B cell (primary cell): Measurements from ENCODE around the gene TSFM. TPM values are rescaled to one million over a fixed set of nuclear protein-coding genes. Genes with fewer than 3 reads are reported as not detected.

Experiments used
- ATAC-seq: fragments of 200-7000 bp; cut with Tn5 transposase; one replicate; pipeline ENCODE4 v1.10.0; 2021; ENCODE audit warnings: low read depth, mild to moderate bottlenecking, moderate number of reproducible peaks, moderate library complexity
- CTCF ChIA-PET: fragments of 350-600 bp; sonication (Branson Sonifier 250); formaldehyde crosslinking; loops from one replicate; lab custom pipeline; 2021; ENCODE audit warnings: antibody characterized with exemption, inconsistent platforms; lab: Charles Lee
- POLR2A ChIA-PET: fragments of 350-600 bp; sonication (Branson Sonifier 250); formaldehyde crosslinking; loops from one replicate; lab custom pipeline; 2021; ENCODE audit warnings: antibody characterized with exemption; lab: Charles Lee
- DNase-seq: peaks from one replicate; pipeline ENCODE4 v3.0.0; 2013
- H2AFZ ChIP-seq: 2 replicates; pipeline ENCODE4 v1.6.1; 2012; ENCODE audit warnings: mild to moderate bottlenecking, low read depth, low read length; ENCODE audit not compliant: insufficient read depth, poor library complexity, severe bottlenecking
- H3K27ac ChIP-seq, 2 donors: 1 replicate in 1 of 2; 2 replicates in 1 of 2; pipeline ENCODE4 v1.5.1; 2012 to 2013; ENCODE audit warnings: low read length in 2 of 2, mild to moderate bottlenecking in 2 of 2, moderate library complexity in 1 of 2
- H3K27me3 ChIP-seq, 4 experiments: fragments of 200-600 bp in 1 of 4; sonication (generic) in 1 of 4; replicated peaks in 1 of 4; 1 replicate in 2 of 4; 2 replicates in 2 of 4; pipeline versions ENCODE4 v1.6.1 to v1.7.0; 2013 to 2016; ENCODE audit warnings: low read length in 3 of 4, mild to moderate bottlenecking in 2 of 4, mixed read lengths in 1 of 4, moderate library complexity in 1 of 4; ENCODE audit not compliant: insufficient read depth in 4 of 4, control insufficient read depth in 3 of 4; ENCODE audit errors: control extremely low read depth in 1 of 4
- H3K36me3 ChIP-seq, 2 experiments: replicated peaks in 1 of 2; 1 replicate in 1 of 2; 2 replicates in 1 of 2; pipeline versions ENCODE4 v1.6.1 to v1.7.1; 2013; ENCODE audit warnings: low read length in 1 of 2; ENCODE audit not compliant: insufficient read depth in 2 of 2, control insufficient read depth in 1 of 2; ENCODE audit errors: control extremely low read depth in 1 of 2, extremely low read depth in 1 of 2
- H3K4me1 ChIP-seq, 2 donors: fragments of 200-600 bp in 1 of 2; sonication (generic) in 1 of 2; 1 replicate in 1 of 2; 2 replicates in 1 of 2; pipeline versions ENCODE4 v1.5.1 to v1.6.1; 2013 to 2017; ENCODE audit warnings: low read length in 2 of 2; ENCODE audit not compliant: control insufficient read depth in 2 of 2, insufficient read depth in 2 of 2
- H3K4me2 ChIP-seq: replicated peaks from 2 replicates; pipeline ENCODE3; 2012; ENCODE audit warnings: mild to moderate bottlenecking, low read depth, low read length; ENCODE audit not compliant: poor library complexity, severe bottlenecking
- H3K4me3 ChIP-seq, 5 experiments: fragments of 200-600 bp in 1 of 5; sonication (generic) in 1 of 5; 1 replicate in 3 of 5; 2 replicates in 2 of 5; pipeline versions ENCODE4 v1.5.1 to v1.7.0; 2011 to 2016; ENCODE audit warnings: low read length in 4 of 5, mild to moderate bottlenecking in 4 of 5, low read depth in 2 of 5, control low read depth in 1 of 5, moderate library complexity in 1 of 5; ENCODE audit not compliant: insufficient read depth in 1 of 5; ENCODE audit errors: control extremely low read depth in 1 of 5, extremely low read depth in 1 of 5
- H3K79me2 ChIP-seq: fragments of 200-600 bp; sonication (generic); one replicate; pipeline ENCODE4 v1.6.0; 2016; ENCODE audit warnings: low read length; ENCODE audit not compliant: control insufficient read depth, insufficient read depth
- H3K9ac ChIP-seq: fragments of 200-600 bp; sonication (generic); 2 replicates; pipeline ENCODE4 v1.6.1; 2017; ENCODE audit warnings: mild to moderate bottlenecking, low read length, moderate library complexity
- H3K9me3 ChIP-seq, 3 donors: one replicate each; pipeline versions ENCODE4 v1.6.1 to v1.7.1; 2013; ENCODE audit warnings: low read length in 2 of 3; ENCODE audit not compliant: control insufficient read depth in 2 of 3, insufficient read depth in 1 of 3; ENCODE audit errors: control extremely low read depth in 1 of 3
- H4K20me1 ChIP-seq: 2 replicates; pipeline ENCODE4 v1.6.0; 2012; ENCODE audit warnings: mild to moderate bottlenecking, low read length; ENCODE audit not compliant: insufficient read depth, control insufficient read depth, poor library complexity, severe bottlenecking
- H3K27ac Mint-ChIP-seq: one replicate; pipeline ENCODE4 v1.8.0; 2021; ENCODE audit warnings: mixed read lengths
- H3K27me3 Mint-ChIP-seq: one replicate; pipeline ENCODE4 v1.8.0; 2021; ENCODE audit warnings: mixed read lengths
- H3K4me1 Mint-ChIP-seq: one replicate; pipeline ENCODE4 v1.8.0; 2021; ENCODE audit warnings: mixed read lengths
- H3K4me3 Mint-ChIP-seq: one replicate; pipeline ENCODE4 v1.8.0; 2021; ENCODE audit warnings: mixed read lengths
- H3K9me3 Mint-ChIP-seq: one replicate; pipeline ENCODE4 v1.8.0; 2022; ENCODE audit warnings: mixed read lengths; ENCODE audit not compliant: insufficient read depth
- EZH2 ChIP-seq: IDR thresholded peaks from 2 replicates; pipeline ENCODE4 v1.6.1; 2012; ENCODE audit warnings: borderline replicate concordance, low read depth, mild to moderate bottlenecking, moderate library complexity, low read length; ENCODE audit not compliant: insufficient read depth, poor library complexity, severe bottlenecking
- WGBS: methylation state at CpG from one replicate; pipeline ENCODE4 v1.1.5; 2013; ENCODE audit warnings: missing lambda C conversion rate; ENCODE audit not compliant: insufficient coverage; 5-methylcytosine and 5-hydroxymethylcytosine counted together
- intact Hi-C: fragments of 100-400 bp; cut with micrococcal nuclease; formaldehyde crosslinking; loops from one replicate; pipeline ENCODE4 v1.10.0; 2022
- polyA plus RNA-seq: library from polyadenylated mRNA; depleted of rRNA; stranded (reverse); fragments of >200 nt; gene quantifications from 2 replicates; pipeline ENCODE4 v1.2.3, GENCODE V29; 2012
- total RNA-seq, 2 donors: library from RNA; stranded (reverse); fragments of 120-200 nt in 1 of 2; gene quantifications; 1 replicate in 1 of 2; 2 replicates in 1 of 2; pipeline versions ENCODE4 v1.2.3 to v1.2.4, GENCODE V29; 2013 to 2022
- TF ChIP-seq, protein P1 (sequence below): fragments of 200-600 bp; IDR thresholded peaks from one replicate; pipeline ENCODE4 v1.8.0; 2022; ENCODE audit warnings: antibody characterized with exemption, mild to moderate bottlenecking

The TSFM gene
- total and polyA plus RNA-seq, 2 donors (not counting 1 experiment from before 2014, with no cell fraction given) = 5.6 to 20.9 TPM

DNA sequence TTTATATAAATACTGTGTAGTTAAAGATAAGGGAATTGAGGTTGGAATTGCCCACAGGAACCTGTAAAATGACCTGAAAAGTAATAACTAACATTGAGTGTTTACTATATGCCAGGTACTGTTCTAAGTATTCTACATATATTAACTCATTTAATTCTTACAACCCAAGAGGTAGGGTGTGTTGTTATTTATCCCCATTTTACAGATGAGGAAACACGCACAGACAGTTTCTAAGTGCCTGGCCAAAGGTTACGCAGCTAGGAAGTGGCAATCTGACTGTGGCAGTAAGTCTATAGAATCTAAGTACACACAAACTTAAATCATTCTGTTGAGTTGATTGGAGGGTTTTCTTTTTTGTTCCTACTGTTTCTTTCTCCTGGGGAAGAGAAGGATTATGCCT, 38.8 kb upstream of the TSFM start:
- ChIA-PET POLR2A (interaction anchor here (0.6 to 1.0 kb wide), 3 partner anchors 46 to 264 kb away, joined by 3 to 4 read pairs (median 3); partner anchors contain the start of gene ARHGAP9), CTCF (no interaction called here)
- ATAC-seq (no peak), DNase-seq (no peak)
- H3K4me1 ChIP-seq = peaks cover 43 to 63% of the 10 kb centered on the region in 2 donors
- H3K27me3 ChIP-seq = no peaks in the 10 kb centered on the region
- peaks cover 55% of the 10 kb centered on the region for H3K4me1 Mint-ChIP-seq
- peak overlapping the region; percentile 80 to 94 for H3K27ac ChIP-seq
- no peaks in the 10 kb centered on the region for H3K9me3 Mint-ChIP-seq
- H2AFZ ChIP-seq = peak overlapping the region; percentile 74
- TF ChIP-seq EZH2 = no peak
- TF ChIP-seq, protein P1, sequence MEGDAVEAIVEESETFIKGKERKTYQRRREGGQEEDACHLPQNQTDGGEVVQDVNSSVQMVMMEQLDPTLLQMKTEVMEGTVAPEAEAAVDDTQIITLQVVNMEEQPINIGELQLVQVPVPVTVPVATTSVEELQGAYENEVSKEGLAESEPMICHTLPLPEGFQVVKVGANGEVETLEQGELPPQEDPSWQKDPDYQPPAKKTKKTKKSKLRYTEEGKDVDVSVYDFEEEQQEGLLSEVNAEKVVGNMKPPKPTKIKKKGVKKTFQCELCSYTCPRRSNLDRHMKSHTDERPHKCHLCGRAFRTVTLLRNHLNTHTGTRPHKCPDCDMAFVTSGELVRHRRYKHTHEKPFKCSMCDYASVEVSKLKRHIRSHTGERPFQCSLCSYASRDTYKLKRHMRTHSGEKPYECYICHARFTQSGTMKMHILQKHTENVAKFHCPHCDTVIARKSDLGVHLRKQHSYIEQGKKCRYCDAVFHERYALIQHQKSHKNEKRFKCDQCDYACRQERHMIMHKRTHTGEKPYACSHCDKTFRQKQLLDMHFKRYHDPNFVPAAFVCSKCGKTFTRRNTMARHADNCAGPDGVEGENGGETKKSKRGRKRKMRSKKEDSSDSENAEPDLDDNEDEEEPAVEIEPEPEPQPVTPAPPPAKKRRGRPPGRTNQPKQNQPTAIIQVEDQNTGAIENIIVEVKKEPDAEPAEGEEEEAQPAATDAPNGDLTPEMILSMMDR = no peak
- H3K4me3 ChIP-seq = peak overlapping the region in 2 of 5 experiments; percentile 71 to 89
- peak overlapping the region; percentile 91 for H3K4me2 ChIP-seq
- H3K79me2 ChIP-seq = peaks cover 63% of the 10 kb centered on the region
- WGBS = no CpG with 5 or more reads among the region's 2 CpGs
- H3K27me3 Mint-ChIP-seq = no peaks in the 10 kb centered on the region
- H3K36me3 ChIP-seq = peaks cover 2 to 36% of the 10 kb centered on the region in 2 experiments
- no peak overlapping the region for H3K9ac ChIP-seq
- intact Hi-C loops = loop anchor here (1.0 to 5.0 kb wide), 4 partner anchors 9 to 111 kb away; partner anchors contain the start of genes B4GALNT1, CDK4, OS9 and TSFM
- H4K20me1 ChIP-seq = peaks cover 22% of the 10 kb centered on the region
- peak overlapping the region; percentile 92 for H3K4me3 Mint-ChIP-seq
- H3K9me3 ChIP-seq = no peaks in the 10 kb centered on the region
- peak overlapping the region; percentile 91 for H3K27ac Mint-ChIP-seq

DNA sequence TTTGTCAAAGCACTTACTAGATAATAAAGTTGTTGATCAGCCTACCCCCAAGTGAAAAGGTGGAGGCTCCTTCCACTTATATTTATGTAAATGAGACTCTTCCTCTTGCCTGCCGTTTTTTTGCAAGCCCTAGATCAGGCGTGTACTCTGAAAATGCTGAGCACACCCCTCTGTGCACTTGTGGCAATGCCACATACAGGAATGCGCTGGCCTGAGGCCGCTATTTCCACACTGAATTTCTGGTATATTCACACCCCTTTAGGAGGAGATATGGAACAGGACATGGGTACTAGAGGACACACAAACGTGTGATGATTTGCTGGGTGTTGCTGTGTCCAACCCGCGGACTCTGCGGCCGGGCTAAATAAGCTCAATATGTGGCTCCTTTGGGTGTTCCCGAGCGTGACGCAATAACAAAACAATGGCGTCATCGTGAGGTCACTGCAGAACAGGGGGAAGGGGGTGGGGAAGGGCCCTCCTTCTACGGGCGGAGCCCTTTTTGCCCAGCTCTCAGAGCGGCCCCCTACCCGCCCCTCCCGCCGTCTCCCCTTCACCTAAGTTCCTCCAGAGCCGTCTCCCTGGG, 38.3 kb upstream of the TSFM start:
- 5% methylated on average over 10 of the region's 21 CpGs for WGBS
- no peak for TF ChIP-seq EZH2
- TF ChIP-seq, protein P1 = no peak
- intact Hi-C loops = loop anchor here (1.0 to 5.0 kb wide), 4 partner anchors 8 to 112 kb away; partner anchors contain the start of genes B4GALNT1, CDK4, OS9 and TSFM
- Mint-ChIP-seq H3K27ac (peak overlapping the region; percentile 91), H3K4me3 (peak overlapping the region; percentile 92), H3K4me1 (peaks cover 50% of the 10 kb centered on the region), H3K27me3 (no peaks in the 10 kb centered on the region), H3K9me3 (no peaks in the 10 kb centered on the region)
- Histone ChIP-seq H3K4me1 (peaks cover 40 to 59% of the 10 kb centered on the region in 2 donors), H3K27me3 (no peaks in the 10 kb centered on the region), H3K9me3 (no peaks in the 10 kb centered on the region), H3K79me2 (peaks cover 58% of the 10 kb centered on the region), H3K9ac (peak overlapping the region; percentile 94), H3K4me3 (peak overlapping the region; percentile 68 to 90 (median 86)), H3K4me2 (peak overlapping the region; percentile 91), H4K20me1 (peaks cover 17% of the 10 kb centered on the region), H3K27ac (peak overlapping the region; percentile 80 to 94), H3K36me3 (peaks cover 2 to 37% of the 10 kb centered on the region in 2 experiments), H2AFZ (peak overlapping the region; percentile 74)
- peak; percentile 46 for ATAC-seq
- ChIA-PET POLR2A (interaction anchor here (0.6 to 1.3 kb wide), 5 partner anchors 10 to 264 kb away, joined by 3 to 7 read pairs (median 4); partner anchors contain the start of gene ARHGAP9), CTCF (interaction anchor here (0.6 to 1.5 kb wide), 4 partner anchors 12 to 331 kb away, joined by 3 to 10 read pairs (median 6); no protein-coding TSS in a partner anchor)
- DNase-seq = peak; percentile 92
